ENCODE results near the gene SLIT3. TPM values are rescaled to one million over a fixed set of nuclear protein-coding genes. Genes with fewer than 3 reads are reported as not detected.

Gene SLIT3
- total RNA-seq, 1 donor from 2014 or later, result 3.2 TPM

DNA sequence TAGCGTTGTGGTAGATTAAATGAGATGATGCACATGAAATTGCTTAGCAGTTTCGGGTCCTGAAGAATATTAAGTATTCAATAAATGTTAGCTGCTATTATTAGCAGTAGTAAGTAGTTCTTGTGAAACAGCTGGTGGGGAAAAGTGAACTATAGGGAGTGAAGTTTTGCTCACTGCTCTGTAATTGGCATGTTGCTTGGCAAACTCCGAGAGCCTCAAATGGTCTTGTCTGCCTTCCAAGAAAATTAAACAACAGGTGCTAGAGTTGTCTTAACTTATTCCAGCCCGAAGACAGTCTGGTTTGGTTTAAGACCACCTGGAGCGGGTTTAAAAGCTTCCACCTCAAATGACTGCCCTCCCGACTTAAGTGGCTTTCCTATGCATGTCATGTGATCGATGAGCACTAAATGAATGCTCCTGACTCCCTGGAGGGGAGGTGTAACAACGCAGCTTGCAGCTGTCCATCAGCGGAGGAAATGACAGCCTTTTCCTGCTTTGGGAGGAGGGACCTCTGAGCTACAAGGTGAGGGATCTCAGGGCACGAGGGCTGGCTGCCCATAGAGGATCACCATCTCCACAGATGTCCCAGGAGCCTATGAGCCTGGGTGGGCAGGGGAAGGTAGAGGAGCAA is 518.9 kb downstream of the SLIT3 start:
- peaks cover 18% of the 10 kb centered on the region for H3K4me1 Mint-ChIP-seq (ENCODE audit: unreplicated experiment)
- TF ChIP-seq CTCF (IDR thresholded peaks at IDR 0.05; ENCODE audit: unreplicated experiment), result no peak
- no peak overlapping the region for H3K27ac Mint-ChIP-seq (ENCODE audit: unreplicated experiment)
- H3K4me3 Mint-ChIP-seq (ENCODE audit: unreplicated experiment), result no peak overlapping the region
- H3K36me3 Mint-ChIP-seq (ENCODE audit: low read depth, unreplicated experiment), result peaks cover 4% of the 10 kb centered on the region
- peaks cover 6% of the 10 kb centered on the region for H3K27me3 Mint-ChIP-seq (ENCODE audit: unreplicated experiment)
- H3K9me3 Mint-ChIP-seq (ENCODE audit: unreplicated experiment), result peaks cover 5% of the 10 kb centered on the region
- DNase-seq (ENCODE audit: low spot score), result no peak

DNA sequence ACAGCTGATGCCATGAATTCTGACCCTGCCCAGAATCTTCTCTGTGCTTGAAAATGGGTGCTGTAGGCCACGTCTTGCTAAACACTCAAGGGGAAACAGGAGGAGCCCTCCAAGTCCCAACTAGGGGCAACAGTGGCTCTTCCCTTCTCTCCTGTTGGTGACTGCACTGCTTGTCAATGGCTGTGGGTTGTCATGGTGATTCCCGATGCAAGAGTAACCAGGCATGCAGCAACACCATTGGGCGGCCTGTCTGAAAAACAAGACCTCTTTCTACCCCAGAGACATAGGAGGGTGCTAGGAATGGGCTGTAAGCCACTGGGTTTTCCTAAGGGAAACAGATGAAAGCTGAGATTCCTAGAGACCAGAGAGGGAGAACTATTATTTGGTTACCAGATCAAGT is 520.1 kb downstream of the SLIT3 start:
- peaks cover 5% of the 10 kb centered on the region for H3K9me3 Mint-ChIP-seq (ENCODE audit: unreplicated experiment)
- peaks cover 4% of the 10 kb centered on the region for H3K36me3 Mint-ChIP-seq (ENCODE audit: low read depth, unreplicated experiment)
- no peak for DNase-seq (ENCODE audit: low spot score)
- peaks cover 18% of the 10 kb centered on the region for H3K4me1 Mint-ChIP-seq (ENCODE audit: unreplicated experiment)
- TF ChIP-seq CTCF (IDR thresholded peaks at IDR 0.05; ENCODE audit: unreplicated experiment), result no peak
- H3K27ac Mint-ChIP-seq (ENCODE audit: unreplicated experiment), result no peak overlapping the region
- H3K4me3 Mint-ChIP-seq (ENCODE audit: unreplicated experiment), result no peak overlapping the region
- peaks cover 6% of the 10 kb centered on the region for H3K27me3 Mint-ChIP-seq (ENCODE audit: unreplicated experiment)

GRCh38 chr5:168779333-168779732 is 521.6 kb downstream of the SLIT3 start:
- TF ChIP-seq CTCF (IDR thresholded peaks at IDR 0.05; ENCODE audit: unreplicated experiment), result no peak
- Mint-ChIP-seq H3K9me3 (ENCODE audit: unreplicated experiment) (peaks cover 5% of the 10 kb centered on the region), H3K27ac (ENCODE audit: unreplicated experiment) (no peak overlapping the region), H3K4me3 (ENCODE audit: unreplicated experiment) (no peak overlapping the region), H3K27me3 (ENCODE audit: unreplicated experiment) (peaks cover 7% of the 10 kb centered on the region), H3K4me1 (ENCODE audit: unreplicated experiment) (peaks cover 3% of the 10 kb centered on the region), H3K36me3 (ENCODE audit: low read depth, unreplicated experiment) (peaks cover 4% of the 10 kb centered on the region)
- DNase-seq (ENCODE audit: low spot score), result no peak

DNA sequence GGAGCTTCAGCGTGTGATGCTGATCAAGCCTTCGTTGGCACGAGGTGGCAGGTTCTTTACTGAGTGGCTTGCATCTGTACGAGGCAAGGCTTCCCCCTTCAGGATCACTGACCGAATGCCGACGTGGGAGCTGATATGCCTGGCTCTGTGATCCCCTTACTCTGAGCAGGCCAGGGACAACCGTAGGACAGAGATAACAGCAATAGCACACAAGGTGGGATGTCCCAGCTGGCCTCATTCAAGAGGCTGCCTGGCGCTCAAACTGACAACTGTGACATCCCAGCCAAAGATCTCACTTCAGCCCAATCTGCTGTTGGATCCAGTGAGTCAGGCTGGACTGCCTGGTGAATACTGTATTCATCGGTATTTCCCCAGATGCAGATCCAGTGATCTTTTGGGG is 522.4 kb downstream of the SLIT3 start:
- peaks cover 7% of the 10 kb centered on the region for H3K27me3 Mint-ChIP-seq (ENCODE audit: unreplicated experiment)

More for the DNA sequence above, 522.4 kb downstream of the SLIT3 start:
- no peak overlapping the region for H3K4me3 Mint-ChIP-seq (ENCODE audit: unreplicated experiment)
- no peak for DNase-seq (ENCODE audit: low spot score)
- TF ChIP-seq CTCF (IDR thresholded peaks at IDR 0.05; ENCODE audit: unreplicated experiment), result no peak
- peaks cover 4% of the 10 kb centered on the region for H3K36me3 Mint-ChIP-seq (ENCODE audit: low read depth, unreplicated experiment)
- no peak overlapping the region for H3K27ac Mint-ChIP-seq (ENCODE audit: unreplicated experiment)
- H3K9me3 Mint-ChIP-seq (ENCODE audit: unreplicated experiment), result peaks cover 5% of the 10 kb centered on the region
- H3K4me1 Mint-ChIP-seq (ENCODE audit: unreplicated experiment), result no peaks in the 10 kb centered on the region
